GM21515 (cell line): ENCODE measurements around the gene MEF2C.

Experiments
- ATAC-seq: cut with Tn5 transposase; IDR thresholded peaks from one replicate; pipeline ENCODE4 v1.9.1; 2021; ENCODE audit not compliant: unreplicated experiment

Gene MEF2C

DNA sequence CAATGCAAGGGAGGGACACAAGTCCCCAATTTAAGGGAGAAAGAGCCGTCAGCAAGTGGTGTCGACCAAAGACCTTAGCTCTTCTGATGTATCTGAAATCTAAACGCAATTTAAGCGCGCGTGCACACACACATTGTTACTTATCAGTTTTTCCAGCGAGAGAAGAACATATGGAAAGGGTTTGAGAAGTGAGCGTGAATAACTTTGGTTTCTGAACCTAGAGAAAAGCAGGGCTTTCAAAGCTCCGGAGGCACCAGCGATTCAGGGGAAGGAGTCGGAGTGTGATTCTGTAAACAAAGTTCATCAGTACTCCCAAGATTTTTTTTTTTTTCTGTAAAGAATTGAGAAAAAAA, 191.8 kb downstream of the MEF2C start:
- no peak for ATAC-seq

DNA sequence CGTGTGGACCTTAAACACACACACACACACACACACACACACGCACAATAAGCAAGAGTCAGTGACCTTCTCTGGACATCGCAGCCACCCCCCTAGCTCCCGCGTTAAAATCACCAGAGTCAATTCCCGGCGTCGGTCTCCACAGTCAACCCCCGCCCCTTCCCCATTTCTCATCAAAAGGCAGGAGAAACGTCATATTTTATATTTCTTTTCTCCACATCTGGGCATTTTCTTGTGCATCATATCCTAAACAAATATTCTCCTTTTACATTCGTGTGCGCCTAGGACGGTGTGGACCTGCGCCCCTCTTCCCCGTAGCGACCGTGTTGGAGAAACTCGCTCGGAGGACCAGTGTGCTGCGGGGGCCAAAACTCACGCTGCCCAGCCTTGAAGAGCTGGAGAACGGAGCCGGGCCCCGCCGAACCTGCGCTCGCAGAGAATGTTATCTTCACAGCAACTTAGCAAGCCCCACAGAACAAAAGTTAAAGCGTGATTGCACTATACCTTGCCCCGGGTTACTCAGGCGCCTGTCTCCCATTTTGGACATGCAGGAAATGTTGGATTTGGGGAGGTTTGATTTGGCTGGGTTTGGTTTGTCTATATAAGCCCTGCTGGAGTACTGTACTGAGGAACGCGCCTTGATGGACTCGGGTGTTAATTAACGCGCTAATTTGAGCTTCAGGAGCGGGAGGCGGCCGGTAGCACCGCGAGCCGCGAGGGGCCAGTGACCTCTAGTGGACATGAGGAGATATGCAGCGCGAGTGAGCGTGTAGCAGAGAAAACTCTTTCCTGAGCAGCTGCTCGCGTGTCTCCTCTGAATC, 192.4 kb downstream of the MEF2C start:
- peak; percentile 83 for ATAC-seq

DNA sequence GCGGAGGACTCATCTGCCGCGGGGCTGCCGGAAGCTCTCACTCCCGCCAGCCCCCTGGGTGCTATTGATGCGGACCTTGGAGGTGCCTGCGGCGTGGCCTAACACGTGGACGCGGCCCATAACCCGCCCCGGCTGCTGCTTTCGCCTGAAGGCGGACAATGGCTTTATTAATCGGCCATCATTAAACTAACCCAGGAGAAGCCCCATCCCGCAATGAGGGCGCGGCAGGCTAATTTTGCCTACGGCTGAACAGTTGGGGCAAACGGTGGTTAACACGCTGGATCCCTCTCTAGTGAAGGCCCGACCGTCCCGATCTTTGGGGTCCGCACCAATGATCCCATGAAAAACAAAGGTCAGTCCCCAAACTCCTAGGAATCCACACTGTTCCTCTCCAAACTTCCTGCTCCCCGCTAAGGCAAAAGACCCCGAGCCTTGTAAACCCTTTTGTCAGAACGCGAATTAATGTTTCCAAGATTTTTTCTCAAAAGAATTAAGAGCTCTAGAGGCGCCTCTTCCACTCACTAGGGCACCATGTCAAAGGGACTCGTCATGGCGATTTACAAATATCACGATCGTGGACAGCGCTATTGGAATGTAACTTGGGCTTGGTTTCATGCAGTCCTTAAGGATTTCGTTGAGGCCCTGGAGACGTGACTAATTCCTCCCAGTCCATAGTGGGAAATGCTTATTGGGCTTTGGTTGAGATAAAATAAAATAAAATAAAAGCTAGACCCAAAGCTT, 193.1 kb downstream of the MEF2C start:
- ATAC-seq = no peak

DNA sequence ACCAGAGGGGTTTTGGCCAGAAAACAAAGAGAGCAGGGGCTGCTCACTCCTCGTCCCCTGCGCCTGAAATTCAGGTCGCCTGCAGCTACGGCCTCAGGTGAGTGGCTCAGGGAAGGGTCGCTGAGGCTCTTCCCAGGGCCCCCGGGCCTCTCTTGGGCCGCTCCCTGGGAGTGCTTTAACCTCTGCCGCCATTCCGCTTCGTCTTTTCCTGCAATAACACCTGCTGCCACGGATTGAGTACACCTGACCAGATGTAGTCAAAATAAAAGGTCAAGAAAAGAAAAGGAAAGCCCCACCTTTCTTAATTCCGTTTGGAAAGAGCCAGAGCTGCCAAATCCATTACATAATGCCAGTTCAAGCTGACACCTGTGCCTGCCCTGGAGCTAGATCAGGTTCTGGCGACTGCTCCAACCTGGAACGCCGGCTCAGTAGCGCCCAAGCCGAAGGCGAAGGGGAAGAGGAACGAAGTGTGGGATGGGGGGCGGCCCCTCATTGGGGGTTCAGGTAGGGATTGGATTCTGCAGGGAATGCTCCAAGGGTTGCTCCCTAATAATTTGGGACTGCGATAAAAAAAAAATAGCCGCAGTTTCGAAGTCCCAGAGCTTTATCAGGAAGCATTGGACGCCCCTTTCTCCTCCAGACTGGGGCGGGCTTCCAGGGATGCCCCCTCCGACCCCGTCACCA, 193.9 kb downstream of the MEF2C start:
- no peak for ATAC-seq

DNA sequence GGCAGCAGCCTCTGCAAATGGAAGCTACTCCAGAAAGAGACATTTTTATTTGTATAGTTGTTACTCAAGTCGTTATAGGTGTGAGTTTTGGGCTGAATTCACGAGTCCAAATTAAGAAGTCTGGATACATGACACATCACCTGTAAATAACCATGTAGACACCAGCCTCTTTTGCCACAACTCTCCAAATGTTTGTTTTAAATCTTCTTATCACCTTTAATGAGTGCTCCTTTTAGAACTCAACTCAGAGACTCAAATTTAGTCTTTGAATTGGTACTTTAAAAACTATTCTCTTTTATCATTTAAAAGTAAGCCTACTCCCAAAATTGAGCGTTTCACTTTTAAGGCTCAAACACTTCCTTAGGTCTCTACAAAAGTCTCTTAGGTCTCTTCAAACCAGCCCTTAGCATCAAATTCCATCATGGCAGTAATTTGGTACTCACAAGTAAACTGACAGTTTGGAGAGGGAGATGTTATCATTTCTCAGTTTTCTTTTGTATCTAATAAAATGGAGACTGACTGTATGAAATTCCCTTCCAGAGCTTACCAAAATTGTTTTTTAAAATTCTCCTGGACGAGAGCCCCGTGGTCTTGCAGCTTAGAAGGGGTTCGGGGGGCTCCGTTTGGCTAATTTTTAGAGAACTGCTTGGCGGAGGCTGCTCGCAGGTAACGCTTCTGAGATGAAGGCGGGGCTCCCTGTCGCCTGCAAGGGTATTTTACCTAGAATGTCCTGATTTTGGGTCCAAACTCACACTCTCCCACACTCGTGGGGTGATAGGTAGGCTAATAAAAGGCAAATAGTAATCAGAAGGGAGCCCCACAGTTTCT, 194.6 kb downstream of the MEF2C start:
- no peak for ATAC-seq

DNA sequence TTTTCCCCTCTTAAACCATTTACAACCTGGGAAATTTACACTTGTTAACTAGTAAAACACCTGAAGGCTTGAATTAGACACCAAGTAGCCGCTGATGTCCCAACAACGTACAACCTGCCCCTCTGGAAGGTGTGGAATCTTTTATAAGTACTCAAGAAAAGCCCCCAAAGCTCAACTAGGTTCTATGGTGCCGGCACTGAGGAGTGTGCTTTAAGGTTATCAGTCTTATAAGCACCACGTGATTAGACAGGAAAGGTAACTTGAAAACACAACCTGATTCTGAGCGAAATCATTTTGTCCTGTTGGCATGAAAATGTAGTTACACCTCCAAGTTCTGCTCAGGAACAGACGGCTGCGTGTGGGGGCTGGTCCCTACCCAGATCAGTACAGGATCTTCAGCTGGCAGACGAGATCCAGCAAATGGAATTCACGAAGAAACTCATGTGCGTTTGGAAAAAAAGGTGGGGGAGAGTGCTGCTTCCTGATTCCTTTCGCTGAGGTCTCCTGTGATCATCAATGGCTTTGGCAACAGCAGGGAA, 195.5 kb downstream of the MEF2C start:
- ATAC-seq = no peak

DNA sequence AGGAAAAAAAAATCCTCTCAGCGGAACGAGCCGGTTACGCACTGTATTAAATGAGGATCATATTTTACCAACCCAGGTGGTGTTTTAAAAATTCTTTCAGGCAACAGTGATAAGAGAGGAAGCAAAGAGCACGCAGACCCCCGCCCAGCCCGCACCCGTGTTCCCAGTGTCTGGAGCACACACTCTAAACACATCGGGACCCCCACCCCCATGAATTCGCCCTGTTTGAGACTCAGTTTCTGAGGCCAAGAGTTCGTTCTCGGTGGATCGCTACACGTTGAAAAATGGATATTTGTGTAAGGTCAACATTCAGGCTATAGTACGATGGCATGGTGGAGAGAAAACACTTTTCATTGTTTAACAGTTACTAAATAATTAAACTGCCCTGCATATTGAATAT, 196.3 kb downstream of the MEF2C start:
- ATAC-seq = no peak

DNA sequence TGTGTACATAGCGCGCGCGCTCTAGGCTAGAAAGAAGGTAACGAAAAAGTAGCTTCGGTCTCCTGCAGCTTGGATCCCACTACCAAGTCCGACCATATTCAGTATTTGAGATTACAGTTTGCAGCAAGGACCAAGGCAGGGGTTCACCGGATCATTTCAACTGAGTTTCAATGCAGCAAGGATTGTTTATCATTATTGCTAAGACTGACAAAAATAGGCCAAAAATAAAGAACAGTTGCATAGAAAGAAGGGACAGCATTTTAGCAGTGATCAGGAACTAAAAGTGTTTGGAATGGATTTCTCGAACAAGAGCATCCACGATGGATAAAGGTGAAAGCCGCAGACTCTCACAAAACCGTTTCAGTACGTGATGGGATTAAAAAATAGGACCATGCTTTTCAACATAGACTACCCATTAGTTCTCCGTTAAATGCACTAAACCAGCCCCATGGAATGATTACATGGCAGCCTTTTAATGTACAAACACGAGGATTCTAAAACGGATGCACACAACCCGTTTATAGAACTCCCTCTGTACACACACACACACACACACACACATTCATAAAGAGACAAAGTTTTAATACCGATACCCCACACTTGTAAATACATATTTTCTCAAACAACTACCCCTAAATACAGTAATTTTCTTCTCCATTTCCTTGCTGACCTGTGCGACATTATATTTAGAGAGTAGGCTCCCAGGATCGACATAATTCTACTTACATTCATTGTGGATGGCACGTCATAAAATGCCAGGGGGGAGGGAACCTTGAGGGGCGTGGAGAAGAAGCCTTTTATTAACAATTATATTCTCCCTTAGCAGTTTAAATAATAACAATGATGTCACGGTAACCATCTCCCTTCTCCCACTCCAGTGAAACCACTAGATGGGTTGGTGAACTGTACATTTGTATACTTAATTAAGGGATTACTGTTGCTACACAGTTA, 197.1 kb downstream of the MEF2C start:
- ATAC-seq = no peak

DNA sequence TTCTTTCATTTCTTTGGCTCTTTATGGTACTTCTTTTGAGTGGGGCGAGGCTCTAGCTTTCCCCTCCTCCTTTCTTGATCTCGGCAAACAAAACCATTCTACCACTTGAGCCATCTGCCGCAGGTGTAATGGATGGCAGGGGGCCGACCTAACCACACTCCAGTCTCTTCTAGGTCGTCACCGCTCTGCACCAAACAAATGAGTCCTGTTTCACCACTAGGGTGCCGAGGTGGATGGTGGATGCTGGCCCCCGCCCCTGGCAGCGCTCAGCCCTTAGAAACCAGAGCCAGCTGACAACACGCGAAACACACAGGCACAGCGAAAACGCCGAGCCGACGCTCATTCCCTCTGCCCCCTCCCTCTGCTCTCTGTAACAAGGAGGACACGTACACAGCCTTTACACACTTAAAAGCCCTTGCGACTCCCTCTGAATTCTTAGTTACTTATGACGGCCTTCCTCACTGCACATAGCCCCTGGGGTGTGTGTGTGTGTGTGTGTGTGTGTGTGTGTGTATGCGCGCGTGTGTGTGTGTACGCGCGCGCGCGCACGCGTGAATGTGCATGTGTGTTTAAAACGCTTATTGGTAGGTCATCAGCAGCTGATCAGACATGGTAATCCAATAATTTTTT, 199.4 kb downstream of the MEF2C start:
- peak; percentile 43 for ATAC-seq

DNA sequence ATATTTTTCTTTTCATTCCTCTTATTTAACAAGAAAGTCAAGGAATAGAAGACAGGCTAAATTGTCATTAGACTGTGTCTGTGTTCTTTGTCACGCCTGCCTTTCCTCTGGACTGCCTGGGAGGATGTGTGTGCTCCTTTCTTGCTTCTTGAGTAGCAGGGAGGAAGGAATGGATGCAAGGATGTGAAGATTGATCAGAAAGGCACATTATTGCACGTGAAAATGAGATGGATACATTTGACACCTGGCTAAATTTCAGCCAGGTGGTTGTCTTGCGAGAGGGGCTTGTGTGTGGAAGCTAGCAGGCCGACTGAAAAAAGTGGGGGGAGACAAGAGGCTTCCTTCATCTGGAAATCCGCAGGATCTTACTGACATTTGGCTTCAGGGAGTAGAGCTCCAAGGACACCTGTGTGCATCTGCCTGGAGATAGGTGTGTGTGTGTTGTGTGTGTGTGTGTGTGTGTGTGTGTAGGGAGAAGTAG, 200.1 kb downstream of the MEF2C start:
- no peak for ATAC-seq

DNA sequence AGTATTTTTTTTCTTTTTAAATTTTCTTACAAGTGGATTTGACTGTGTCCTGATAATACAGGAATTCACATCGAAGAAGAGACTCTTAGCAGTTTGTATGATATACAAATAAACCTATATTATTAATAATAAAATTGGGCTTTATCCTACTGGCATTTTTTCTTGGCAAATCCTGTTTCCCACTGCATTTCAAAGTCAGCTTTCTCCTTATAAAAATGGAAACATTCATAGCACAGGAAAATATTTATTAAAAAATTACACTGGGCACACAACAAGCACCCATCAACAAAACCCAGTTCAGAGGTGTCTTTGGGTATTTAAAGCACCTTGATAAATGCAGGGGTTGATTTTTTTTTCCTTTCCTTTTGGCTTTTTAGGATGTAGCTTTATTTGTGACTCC, 200.9 kb downstream of the MEF2C start:
- ATAC-seq = no peak

DNA sequence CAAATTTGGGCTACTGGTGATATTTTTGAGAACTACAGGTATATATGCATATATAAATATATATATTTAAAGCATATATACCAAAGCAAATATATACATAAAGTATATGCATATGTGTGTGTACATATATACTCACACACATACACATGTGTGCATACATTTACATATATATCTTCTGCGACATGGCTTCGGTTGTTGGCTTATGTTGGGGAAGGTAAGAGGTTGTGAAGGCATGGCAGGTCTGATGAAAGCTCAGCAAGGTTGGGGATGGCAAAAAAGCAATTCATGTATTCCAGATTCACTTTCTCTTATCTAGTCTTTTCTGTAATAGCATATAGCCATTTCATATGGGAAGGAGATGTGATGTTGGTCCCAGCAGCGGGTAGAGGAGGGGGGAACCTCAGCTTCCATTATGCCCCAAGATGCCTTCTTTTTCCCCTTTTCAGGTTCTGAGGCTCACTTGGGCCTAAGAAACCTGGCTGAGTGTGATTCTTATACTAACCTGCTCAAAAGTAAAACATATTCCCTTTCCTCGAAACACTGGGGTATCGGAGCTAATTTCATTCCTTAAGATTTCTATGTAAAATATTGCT, 201.7 kb downstream of the MEF2C start:
- ATAC-seq = no peak

DNA sequence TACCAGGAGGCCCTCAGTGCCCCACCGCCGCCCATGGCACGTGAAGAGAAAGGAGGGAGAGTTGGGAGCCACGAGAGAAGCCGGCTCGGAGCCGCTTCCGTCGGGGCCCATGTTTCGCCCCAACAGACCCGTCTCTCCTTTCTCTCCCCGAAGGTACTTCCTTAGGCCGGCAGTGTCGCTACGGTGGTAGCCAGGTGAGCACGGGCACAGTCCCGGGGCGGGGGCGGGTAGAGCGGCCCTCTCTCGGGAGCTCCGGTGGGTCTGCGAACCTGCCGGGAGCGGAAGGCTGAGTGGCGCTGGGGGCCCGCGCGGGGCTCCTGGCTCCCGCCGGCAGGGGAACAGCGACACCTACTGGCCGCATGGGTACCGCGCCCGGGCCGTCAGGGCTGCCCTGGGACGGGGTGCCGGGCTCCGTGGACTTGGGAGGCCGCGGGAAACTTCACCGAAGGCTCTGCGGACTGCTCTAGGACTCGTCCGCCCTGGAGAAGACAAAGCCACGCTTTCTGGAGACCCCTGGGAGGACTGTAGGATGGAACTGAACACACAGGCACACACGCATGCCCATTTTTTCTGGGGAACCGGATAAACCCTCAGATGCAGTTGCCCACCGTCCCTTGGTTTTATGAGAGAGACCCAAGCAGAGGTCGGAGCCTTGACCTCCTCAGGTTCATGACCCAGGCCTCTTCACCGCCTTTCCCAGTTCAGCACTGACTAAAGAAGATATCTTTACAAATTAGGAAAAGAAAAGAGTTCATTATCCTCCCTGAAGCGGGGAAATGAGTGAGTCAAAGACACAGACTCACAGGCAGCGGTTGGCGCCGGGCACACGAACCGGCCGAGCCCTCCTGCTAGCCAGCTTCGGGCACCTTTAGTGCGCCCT, 202.5 kb downstream of the MEF2C start:
- ATAC-seq = peak; percentile 79

DNA sequence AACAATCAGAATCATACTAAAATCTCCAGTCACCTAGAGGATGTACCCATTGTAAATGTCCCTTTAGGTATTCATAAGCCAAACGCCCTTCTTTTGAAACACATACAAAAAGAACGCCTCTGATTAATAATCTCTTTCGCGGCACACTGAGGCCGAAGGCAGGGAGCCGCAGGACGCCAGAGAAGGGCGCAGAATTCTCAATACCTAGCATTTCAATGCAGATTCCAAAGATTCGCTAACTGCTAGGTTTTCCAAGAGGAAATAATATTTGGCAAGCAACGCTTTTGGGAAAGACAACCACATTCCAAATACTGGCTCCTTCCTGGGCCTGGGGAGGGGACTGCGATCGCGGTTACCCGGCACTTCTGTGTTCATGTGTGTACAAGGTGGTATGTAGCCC, 203.3 kb downstream of the MEF2C start:
- no peak for ATAC-seq

DNA sequence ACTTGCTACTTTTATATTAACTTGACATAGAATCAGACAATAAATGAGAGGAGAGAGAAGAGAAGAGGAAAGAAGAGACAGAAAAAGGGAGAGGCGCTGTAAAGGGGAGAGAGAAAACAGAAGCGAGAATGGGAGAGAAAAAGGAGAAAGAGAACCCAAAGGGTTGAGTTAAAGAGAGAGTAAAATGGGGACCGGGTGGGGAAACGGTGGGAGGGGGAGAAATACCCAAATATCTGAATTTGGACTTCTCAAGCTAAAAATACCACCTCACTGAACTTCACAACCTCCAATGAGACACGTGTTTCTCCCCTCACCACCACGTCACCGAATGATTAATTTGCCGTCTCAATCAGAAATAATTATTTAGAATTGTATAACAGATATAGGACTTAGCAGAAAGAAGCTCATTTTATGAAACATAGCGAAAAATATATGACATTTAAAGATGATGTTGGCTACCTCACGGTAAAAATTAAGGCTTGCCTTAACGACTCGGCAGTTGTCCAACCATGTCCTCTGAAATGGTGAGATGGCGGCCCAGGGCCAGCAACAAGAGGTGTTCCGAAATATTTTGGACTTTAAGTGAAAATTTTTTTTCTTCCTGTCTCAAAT, 204.1 kb downstream of the MEF2C start:
- ATAC-seq = no peak

DNA sequence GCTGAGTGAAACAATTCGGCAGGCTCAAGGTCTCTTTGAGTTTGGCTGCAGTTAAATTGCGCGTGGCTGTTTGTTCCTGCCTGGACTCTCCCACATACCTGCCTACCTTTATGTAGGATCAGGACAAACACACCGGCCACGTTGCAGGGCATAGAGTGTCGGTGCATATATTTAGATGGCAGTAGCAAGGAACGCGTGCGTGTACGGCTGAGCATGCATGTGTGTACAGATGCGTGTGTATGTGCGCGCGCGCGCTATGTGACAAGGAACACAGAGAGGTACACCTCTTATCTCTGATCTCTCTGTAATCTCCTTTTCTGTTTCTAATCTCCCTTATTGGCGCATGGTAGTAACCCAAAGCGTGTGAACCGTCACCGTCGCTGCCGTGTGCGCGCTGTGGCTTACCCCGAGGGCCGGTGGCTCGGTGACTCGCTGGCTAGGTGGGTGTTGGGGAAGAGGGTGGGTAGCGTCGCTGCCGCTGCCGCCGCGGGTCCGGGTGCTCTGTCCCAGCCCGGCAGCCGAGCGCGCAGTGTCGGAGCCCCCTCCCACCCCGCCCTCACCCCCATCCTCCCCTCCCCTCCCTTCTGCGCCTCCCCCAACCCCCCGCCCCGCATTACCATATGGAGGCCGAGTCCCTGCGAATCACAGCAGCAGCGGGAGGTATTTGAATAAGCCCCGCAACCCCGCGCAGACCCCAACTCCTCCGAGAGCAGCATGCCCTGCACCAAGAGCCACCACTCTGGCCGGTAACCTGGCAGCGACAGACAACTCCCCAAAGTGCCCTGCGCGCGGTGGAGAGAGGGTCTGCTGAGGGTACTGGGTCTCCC, 204.8 kb downstream of the MEF2C start:
- no peak for ATAC-seq
